DMS153 treated with DMSO at 0.1 percent for 48 hours (cell line): Measurements from ENCODE around the gene LGALS9B.
"Not testable (repeated sequence)": the region's sequence is repeated elsewhere in the genome, so short reads cannot be mapped to it uniquely, and the experiment has no call there.

ENCODE experiments used
- DNase-seq: peaks from one replicate; lab custom pipeline; 2025; ENCODE audit not compliant: unreplicated experiment; lab: John Stamatoyannopoulos, UW

LGALS9B gene

GRCh38 chr17:20467447-20467846 lies at the start of gene LGALS9B:
TSS of gene LGALS9B (minus strand) at chr17:20467539. CDS start at chr17:20467470, 69 bp downstream.
- DNase-seq, result not testable (repeated sequence)

DNA sequence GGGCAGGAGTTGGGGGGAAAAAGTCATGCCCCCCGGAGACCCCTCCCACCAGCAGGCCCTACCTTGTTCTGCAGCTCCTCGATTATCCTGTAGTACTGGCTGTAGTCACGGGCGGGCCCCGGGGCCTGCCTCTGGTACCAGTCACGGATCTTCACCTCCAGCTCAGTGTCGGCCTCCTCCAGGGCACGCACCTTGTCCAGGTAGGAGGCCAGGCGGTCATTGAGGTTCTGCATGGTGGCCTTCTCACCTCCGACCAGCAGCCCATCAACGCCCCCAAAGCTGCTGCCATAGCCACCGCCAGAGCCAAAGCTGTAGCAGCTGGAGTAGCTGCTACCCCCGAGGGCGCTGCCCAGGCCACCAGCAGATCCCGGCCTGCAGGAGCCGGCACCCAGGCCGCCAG lies 49.6 kb upstream of the LGALS9B start:
- DNase-seq, result not testable (repeated sequence)

GRCh38 chr17:20515099-20515498 lies 47.8 kb upstream of the LGALS9B start:
- DNase-seq, result not testable (repeated sequence)

DNA sequence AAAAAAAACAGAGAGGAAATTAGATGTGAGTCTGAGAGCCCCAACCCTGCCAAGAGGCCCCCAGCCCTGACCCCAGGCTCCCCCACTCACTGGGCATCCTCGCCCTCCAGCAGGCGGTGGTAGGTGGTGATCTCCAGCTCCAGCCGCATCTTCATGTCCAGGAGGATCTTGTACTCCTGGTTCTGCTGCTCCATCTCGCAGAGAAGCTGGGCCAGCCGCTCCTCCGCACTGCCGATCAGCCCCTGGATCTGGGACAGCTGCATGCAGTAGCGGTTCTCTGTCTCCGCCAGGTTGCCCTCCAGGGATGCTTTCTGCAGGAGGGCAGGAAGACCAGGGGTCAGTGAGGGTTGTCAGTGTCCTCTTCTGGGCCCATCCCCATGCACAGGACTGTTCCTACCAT lies 46.2 kb upstream of the LGALS9B start:
- DNase-seq, result not testable (repeated sequence)

DNA sequence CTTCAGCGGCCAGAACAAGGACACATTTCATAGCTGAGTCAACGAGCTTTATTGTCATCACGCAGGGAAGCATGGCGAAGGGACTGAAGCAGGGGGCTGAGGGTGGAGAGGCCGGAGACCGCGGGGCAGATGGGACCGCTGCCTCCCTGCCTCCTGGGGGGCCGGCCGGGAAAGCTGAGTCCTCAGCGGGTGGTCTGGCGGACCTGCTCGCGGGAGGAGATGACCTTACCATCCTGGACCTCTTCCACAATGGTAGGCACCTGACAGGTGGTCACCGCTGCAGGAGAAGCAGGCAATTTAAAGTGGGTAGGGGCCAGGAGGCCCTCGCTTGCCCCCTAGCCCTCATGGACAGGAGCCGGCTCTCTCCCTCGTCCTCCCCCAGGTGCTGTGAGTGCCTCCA lies 45.0 kb upstream of the LGALS9B start:
- DNase-seq, result not testable (repeated sequence)

- not testable (repeated sequence) for DNase-seq
These were observed 44.4 kb upstream of the LGALS9B start for GRCh38 chr17:20511778-20512177.

GRCh38 chr17:20505333-20505732 lies 38.0 kb upstream of the LGALS9B start:
- DNase-seq, result not testable (repeated sequence)

GRCh38 chr17:20504388-20505066 lies 37.2 kb upstream of the LGALS9B start:
- not testable (repeated sequence) for DNase-seq

DNA sequence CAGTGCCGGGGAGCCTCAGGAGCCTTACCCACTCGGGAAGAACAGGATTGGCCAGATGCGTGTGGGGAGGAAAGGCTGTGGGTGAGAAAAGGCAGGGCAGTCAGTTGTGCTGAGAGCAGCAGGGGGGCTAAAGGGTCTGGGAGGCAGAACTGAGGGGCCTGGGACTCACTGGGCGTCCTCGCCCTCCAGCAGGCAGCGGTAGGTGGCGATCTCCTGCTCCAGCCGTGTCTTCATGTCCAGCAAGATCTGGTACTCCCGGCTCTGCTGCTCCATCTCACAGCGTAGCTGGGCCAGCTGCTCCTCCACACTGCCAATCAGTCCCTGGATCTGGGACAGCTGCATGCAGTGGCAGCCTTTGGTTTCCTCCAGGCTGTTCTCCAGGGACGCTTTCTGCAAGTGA lies 34.6 kb upstream of the LGALS9B start:
- not testable (repeated sequence) for DNase-seq

GRCh38 chr17:20500346-20500745 lies 33.0 kb upstream of the LGALS9B start:
- DNase-seq, result not testable (repeated sequence)

DNA sequence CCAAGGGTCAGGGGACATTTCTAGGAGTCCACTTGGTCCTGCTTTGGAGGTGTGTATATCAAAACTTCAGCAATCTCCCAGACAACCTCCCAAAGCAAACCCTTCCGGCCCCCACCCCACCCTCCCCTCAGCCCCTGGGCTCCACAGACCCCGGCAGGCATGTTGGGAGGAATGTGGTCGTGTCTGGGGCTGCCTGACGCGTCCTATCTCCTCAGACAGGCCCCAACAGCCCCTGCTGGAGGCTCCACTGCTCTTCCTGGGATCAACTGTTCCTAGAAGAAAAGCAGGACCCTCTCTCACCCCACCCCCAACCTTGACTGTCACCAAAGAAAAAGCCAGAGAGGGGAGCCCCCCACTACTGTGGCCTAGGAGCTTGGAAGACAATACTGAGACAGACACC lies 28.1 kb upstream of the LGALS9B start:
- DNase-seq, result not testable (repeated sequence)

GRCh38 chr17:20494735-20495134 lies 27.4 kb upstream of the LGALS9B start:
- DNase-seq, result not testable (repeated sequence)

DNA sequence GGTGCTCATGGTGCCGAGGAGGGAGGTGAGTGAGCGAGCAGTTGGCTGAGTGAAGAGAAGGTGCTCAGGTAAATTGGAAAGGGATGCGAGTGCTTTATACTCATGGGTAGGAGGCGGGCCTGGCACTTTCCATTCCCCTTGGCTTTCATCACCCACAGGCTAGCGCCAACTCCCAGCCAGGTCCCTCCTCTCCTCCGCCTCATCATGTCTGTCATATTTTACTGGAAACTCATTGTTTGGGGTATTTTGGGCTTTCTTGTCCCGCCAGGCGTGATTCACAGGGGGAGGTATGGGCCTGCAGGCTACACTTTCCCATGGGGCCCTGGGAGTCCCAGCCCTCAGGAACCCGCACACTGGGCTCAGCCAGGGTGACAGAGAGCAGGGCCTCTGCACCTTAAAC lies 26.8 kb upstream of the LGALS9B start:
- not testable (repeated sequence) for DNase-seq

- not testable (repeated sequence) for DNase-seq
These were observed 25.6 kb upstream of the LGALS9B start for GRCh38 chr17:20492971-20493370.

DNA sequence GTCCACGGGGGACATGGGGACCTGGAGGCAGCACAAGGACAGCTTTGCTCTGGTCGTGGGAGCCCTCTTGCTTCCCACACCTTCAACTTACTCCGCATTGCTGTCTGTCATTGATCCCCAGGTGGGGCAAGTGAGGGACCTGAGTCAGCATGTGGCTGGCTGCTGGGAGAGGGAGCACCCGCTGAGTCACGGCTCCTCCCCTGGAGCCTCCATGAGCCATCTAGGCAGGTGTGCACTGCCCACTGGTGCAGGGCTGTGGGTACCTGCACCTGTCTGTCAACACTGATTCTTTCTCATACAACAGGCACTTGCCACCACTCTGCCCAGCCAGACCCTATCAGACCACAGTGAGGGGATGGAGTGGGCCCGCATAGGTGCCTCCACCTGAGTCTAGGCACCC lies 24.8 kb upstream of the LGALS9B start:
- not testable (repeated sequence) for DNase-seq

DNA sequence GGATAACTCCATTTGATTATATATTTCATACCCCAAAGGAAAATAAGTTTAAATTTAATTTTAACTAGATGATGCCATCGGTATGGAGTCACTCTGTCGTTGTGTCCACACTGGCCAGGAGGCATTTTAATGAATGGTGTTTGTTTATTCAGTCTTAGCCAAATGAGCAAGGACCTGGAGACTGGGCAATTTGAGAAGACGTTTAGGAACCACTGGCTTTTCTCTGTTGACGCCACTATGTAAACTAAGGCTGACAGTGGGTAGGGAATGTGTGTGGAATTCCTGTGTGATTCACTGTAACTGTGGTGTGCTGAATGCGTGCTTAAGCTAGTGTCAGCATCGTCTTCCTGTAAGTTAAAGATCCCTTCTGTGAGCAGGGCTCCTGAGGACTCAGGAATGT lies 17.6 kb upstream of the LGALS9B start:
- not testable (repeated sequence) for DNase-seq

DNA sequence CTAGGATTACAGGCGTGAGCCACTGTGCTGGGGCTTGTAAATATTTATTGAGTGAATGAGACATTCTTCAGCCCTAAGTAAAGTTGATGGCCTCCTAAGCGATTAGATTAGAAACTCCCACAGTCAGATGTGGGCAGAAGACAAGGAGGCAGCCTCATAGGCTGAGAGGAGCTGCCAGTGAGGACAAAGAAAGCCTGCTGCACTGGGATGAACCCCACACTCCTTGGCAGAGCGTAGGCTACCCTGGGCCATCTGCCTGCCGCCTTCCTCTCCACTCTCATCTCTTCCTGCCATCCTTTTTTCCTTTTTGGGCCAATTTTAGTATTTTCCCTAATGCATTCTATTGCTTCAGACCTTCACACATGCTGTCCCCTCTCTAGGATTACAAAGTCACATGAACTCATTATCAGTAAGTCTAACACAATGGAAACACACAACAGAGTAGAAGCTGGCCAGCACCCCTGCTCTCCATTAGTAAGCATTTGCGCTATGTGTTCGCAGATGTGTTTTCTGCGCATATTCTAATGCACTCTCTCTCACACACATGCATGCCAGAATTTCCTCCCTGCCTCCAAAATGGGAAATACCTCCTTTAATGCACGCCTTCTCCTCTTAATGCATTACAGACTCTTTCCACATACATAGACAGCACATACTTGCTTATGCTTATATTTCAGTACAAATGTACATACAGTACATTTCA lies 12.7 kb upstream of the LGALS9B start:
- not testable (repeated sequence) for DNase-seq

GRCh38 chr17:20477398-20478071 lies 10.2 kb upstream of the LGALS9B start:
- DNase-seq, result not testable (repeated sequence)

DNA sequence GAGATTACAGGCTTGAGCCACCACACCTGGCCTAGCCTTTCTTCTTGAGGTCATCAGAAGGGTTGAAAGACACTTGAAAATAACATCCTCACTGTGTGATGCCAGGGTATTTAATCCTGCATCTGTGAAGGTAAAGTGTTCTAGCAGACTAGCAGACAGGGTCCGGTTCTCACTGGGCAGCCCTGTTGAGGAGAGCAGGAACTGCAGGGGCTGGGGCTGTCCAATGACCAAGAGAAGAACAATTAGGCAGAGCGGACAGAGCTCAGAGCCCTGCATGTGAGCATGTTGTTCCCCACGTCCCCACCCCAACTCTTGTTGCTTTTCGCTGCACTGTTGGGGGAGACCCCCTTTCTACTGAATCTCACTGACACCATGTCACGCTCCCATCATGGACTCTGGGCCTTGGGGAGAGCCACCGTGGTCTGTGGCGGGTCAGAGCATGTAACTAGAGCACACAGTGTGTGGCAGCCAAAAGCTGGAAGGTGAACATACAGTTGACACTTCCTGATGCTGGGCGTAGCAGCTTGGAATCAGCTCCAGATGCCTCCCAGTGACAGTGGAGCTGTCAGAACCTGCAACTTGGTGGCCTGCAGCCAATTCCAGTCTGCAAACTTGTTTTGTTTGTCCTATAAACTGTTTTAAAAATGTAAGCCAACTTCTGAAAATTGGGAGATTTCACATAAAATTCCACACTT lies 7.9 kb upstream of the LGALS9B start:
- not testable (repeated sequence) for DNase-seq

DNA sequence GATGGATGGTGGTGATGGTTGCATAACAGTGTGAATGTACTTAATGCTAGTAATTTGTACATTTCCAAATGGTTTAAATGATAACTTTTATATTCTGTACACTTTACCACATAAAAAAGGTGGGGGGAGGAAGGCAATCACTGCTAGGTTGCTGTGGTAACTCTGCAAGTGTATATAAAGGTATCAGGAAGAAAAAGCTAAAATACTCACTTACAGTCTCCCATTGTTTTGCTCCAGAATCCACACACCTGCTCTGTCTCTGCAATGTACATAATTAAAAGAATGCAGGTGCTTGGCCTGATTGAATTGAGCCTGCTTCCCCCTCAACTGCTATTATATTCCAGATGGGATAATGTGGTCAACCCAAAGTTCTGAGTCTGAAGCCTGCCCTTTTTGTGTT lies 6.7 kb upstream of the LGALS9B start:
- not testable (repeated sequence) for DNase-seq

- DNase-seq, result not testable (repeated sequence)
These were observed 2.6 kb upstream of the LGALS9B start for GRCh38 chr17:20469946-20470345.
